Hepatocyte (in vitro differentiated cells): ENCODE results near the gene CFAP410.

Experiments used
- CTCF ChIP-seq: fragments of 200-600 bp; sonication (generic); IDR thresholded peaks from 2 replicates; pipeline ENCODE4 v1.5.1; 2016; ENCODE audit warnings: antibody characterized with exemption, mild to moderate bottlenecking; ENCODE audit not compliant: poor library complexity
- EZH2 ChIP-seq: fragments of 200-600 bp; sonication (generic); IDR thresholded peaks from 2 replicates; pipeline ENCODE4 v1.6.1; 2016; ENCODE audit warnings: antibody characterized with exemption, mild to moderate bottlenecking, borderline replicate concordance

- TF ChIP-seq EZH2, result no peak
- TF ChIP-seq CTCF, result no peak
Observed at GRCh38 chr21:44301141-44301540, 38.0 kb downstream of the CFAP410 start.
